22Rv1 (cell line): ENCODE measurements around the gene IGFL4.

ENCODE experiments used
- CTCF ChIP-seq: fragments of 450-650 bp; IDR thresholded peaks from 2 replicates; pipeline ENCODE4 v1.5.1; 2017; ENCODE audit warnings: mild to moderate bottlenecking
- ZFX ChIP-seq: fragments of 450-650 bp; IDR thresholded peaks from 2 replicates; pipeline ENCODE4 v1.6.1; 2017; ENCODE audit warnings: antibody characterized with exemption, borderline replicate concordance

DNA sequence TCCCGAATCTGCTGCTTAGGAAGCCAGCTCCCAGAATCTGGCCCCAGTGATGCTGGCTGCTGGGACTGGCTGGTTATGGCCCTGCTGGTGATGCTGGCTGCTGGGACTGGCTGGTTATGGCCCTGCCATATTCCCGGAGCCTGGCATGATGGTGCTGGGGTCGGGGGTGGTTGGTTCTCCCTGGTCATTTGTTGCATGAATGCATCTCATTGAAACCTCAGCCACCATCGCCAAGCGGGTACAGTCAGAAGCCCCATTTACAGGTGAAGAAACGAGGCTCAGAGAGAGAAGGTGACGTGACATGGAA lies 20.0 kb downstream of the IGFL4 start:
- no peak for TF ChIP-seq CTCF
- no peak for TF ChIP-seq ZFX
